Stimulated activated CD4-positive, alpha-beta T cell treated with anti-CD3 and anti-CD28 coated beads, TNF-alpha, amount 100 ng/mL, for 48 hours (primary cell): ENCODE results near the gene MYO18B.

ENCODE experiments used
- DNase-seq, 3 donors: peaks; one replicate each; pipeline ENCODE4 v3.0.0-alpha.2; 2020; ENCODE audit warnings: low read depth in 3 of 3

Gene MYO18B

GRCh38 chr22:25990940-25991339, 249.0 kb downstream of the MYO18B start:
- DNase-seq: no peak

GRCh38 chr22:25992331-25992730, 250.3 kb downstream of the MYO18B start:
- no peak for DNase-seq

GRCh38 chr22:25996669-25997068, 254.7 kb downstream of the MYO18B start:
- no peak for DNase-seq

- DNase-seq: no peak
These were observed 256.1 kb downstream of the MYO18B start for GRCh38 chr22:25997886-25998775.

GRCh38 chr22:26002456-26002855, 260.5 kb downstream of the MYO18B start:
- no peak for DNase-seq

GRCh38 chr22:26004477-26004876, 262.5 kb downstream of the MYO18B start:
- no peak for DNase-seq

- no peak for DNase-seq
These were observed 266.6 kb downstream of the MYO18B start for GRCh38 chr22:26008587-26008986.

GRCh38 chr22:26016916-26017315, 274.9 kb downstream of the MYO18B start:
- DNase-seq: no peak

GRCh38 chr22:26017932-26018331, 275.9 kb downstream of the MYO18B start:
- no peak for DNase-seq

- no peak for DNase-seq
These were observed 277.6 kb downstream of the MYO18B start for GRCh38 chr22:26019596-26019995.

- no peak for DNase-seq
These were observed 279.5 kb downstream of the MYO18B start for GRCh38 chr22:26021516-26021915.

- no peak for DNase-seq
These were observed 281.3 kb downstream of the MYO18B start for GRCh38 chr22:26023104-26023775.

GRCh38 chr22:26025626-26026025, 283.6 kb downstream of the MYO18B start:
- no peak for DNase-seq

- DNase-seq: no peak
These were observed 285.4 kb downstream of the MYO18B start for GRCh38 chr22:26027341-26027740.

- DNase-seq: no peak
These were observed 289.7 kb downstream of the MYO18B start for GRCh38 chr22:26031641-26032040.

- no peak for DNase-seq
These were observed 291.1 kb downstream of the MYO18B start for GRCh38 chr22:26033071-26033470.

- no peak for DNase-seq
These were observed 291.6 kb downstream of the MYO18B start for GRCh38 chr22:26033586-26033985.

- no peak for DNase-seq
These were observed 293.5 kb downstream of the MYO18B start for GRCh38 chr22:26035523-26035922.

GRCh38 chr22:26038365-26038764, 296.4 kb downstream of the MYO18B start:
- DNase-seq: no peak

GRCh38 chr22:26041931-26042330, 299.9 kb downstream of the MYO18B start:
- no peak for DNase-seq

GRCh38 chr22:26043031-26043430, 301.0 kb downstream of the MYO18B start:
- no peak for DNase-seq

GRCh38 chr22:26045051-26045450, 303.1 kb downstream of the MYO18B start:
- DNase-seq: no peak

- no peak for DNase-seq
These were observed 303.9 kb downstream of the MYO18B start for GRCh38 chr22:26045860-26046259.
